Head of caudate nucleus (tissue), 42 donors: ENCODE measurements around the gene ZMIZ1.
"Not testable (repeated sequence)": the region's sequence is repeated elsewhere in the genome, so short reads cannot be mapped to it uniquely, and the experiment has no call there.

Experiments used
- DNase-seq, 42 donors: peaks; one replicate each; pipeline versions ENCODE4 v3.0.0 to v3.0.0-alpha.2; 2020 to 2021; ENCODE audit warnings: mixed read lengths in 7 of 42
- intact Hi-C: fragments of 100-400 bp; cut with DNase I; formaldehyde crosslinking; loops from one replicate; pipeline ENCODE4 v1.15.0; 2022

The ZMIZ1 gene

DNA sequence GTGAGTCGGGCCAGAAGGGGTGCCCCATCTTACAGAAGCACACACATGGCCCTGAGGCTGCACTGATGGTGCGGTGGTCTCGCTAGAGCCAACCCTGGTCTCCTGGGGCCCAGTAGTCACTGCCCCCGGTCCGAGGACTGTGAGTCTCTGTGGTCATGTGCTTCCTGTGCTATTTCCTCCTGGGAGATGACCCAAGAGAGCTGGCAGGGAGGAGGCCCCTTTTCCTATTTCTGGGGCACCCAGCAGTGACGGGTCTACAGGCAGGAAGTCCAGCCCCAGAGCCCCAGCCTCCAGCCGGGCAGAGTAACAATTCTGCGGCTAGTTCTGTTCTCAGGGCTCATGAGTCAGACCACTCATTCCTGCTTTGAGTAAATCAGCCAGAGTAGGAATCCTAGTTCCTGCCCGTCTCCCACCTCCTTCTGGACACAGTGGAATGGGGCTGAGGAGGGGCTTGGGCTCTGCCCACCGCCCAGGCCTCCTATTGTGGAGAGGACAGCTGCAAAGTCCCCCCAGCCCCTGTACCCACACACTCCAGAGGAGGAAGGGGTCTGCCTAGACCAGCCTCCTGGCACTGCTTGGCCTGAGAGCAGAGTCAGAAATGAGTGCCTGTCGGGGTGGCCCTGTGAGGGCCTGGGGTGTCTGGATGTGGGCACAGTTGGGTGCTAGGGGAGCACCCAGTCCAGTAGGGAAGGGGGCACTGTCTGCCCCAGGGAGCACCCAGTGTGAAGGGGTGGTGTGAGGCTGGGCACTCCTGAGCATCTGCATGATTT lies 198.0 kb downstream of the ZMIZ1 start:
- intact Hi-C loops = no loop called here
- DNase-seq = peak in 34 of 42 donors; percentile 41 to 91 (median 65)

DNA sequence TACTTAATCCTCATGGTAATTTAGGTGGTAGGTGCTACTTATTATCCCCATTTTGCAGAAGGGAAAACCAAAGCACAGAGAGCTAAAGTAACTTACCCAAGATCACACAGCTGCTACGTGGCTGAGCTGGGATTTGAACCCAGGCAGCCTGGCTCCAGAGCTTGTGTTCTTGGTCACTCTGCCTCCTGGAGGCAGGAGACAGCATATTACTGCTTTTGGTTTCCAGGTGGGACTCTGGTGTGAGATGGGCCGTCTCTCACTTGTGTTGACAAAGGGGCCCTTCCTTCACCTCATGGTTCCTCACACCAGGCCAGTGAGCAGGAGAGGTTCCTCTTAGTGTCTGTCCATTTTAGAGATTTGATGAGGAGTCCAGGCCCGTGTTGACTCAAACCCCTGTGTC lies 198.7 kb downstream of the ZMIZ1 start:
- intact Hi-C loops = no loop called here
- DNase-seq = no peak

DNA sequence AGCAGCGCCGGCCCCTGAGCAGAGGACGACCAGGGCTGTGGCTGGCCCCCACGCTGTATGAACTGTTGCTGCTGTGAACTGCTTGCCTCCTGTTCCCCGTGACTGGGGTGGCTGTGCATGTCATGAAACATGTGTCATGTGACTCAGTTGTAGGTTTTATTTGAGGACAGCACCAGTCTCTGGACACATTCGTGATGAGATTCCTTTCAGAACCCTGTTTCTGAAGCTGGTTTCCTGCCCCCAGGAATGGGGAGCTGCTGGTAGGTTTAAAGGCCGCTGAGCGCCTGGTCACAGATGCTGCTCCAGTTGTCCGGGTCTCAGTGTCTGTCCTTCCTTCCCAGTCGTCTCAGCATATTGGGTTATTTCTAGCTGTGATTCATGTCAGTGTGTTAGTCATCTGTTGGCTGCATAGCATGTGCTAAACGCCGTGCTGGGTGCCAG lies 199.4 kb downstream of the ZMIZ1 start:
- DNase-seq = peak in 1 of 42 donors; percentile 33
- intact Hi-C loops = no loop called here

DNA sequence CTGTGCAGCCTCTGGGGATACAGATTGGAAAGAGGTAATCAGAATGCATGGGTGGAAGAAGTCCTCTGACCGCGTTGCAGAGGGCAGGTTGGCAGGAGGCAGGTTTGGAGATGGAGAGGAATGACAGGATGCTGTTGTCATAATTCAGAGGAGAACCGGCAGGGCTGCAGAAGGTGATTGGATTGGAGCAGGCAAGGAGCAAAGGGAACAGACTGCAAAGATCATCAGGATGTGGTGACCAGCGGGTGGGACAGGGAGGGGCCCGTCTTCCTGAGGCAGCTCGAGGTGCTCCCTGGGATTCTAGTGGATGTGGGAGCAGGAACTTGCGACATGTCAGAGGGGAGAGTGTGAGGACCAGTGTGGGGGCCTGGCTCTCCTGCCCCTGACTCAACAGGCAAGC lies 200.0 kb downstream of the ZMIZ1 start:
- intact Hi-C loops = no loop called here
- DNase-seq = no peak

DNA sequence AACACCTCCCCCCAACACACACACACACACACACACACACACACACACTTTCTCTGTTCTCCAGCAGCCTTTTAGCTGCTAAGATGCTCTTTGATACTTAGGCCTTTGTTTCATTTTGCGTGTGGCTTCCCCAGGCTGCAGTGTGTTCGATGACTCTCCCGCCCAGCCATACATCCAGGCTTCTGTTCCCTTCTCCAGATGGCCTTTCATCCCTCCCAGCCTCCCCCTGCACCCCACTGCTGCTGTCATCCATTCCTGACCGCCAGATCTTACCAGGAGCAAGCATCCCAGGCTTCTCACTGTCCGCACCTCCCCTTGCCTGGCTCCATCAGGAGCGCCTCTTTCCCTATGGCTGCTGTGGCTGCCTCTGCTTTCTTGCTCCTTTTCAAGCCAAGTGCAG lies 200.7 kb downstream of the ZMIZ1 start:
- peak in 4 of 42 donors; percentile 37 to 68 (median 62) for DNase-seq
- intact Hi-C loops = no loop called here

DNA sequence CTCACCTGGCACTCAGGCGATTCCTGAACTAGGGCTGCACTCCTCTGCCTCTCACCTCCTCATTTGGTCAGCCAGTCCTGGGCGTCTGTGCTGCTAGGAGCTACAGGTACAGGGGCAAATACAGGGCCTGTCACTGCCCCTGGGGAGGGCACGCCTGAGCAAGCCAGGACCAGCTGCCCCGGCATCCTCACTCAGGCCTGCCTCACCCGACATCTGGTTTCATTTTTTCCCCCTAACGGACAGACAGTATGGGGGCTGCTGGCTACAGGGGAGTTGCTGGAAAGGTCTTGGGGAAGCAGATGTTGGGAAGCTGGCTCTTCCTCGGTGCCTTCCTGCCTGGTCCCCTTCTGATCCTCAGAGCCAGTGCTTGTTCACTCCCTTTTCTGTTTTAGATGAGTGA lies 201.2 kb downstream of the ZMIZ1 start:
- intact Hi-C loops = no loop called here
- no peak for DNase-seq

DNA sequence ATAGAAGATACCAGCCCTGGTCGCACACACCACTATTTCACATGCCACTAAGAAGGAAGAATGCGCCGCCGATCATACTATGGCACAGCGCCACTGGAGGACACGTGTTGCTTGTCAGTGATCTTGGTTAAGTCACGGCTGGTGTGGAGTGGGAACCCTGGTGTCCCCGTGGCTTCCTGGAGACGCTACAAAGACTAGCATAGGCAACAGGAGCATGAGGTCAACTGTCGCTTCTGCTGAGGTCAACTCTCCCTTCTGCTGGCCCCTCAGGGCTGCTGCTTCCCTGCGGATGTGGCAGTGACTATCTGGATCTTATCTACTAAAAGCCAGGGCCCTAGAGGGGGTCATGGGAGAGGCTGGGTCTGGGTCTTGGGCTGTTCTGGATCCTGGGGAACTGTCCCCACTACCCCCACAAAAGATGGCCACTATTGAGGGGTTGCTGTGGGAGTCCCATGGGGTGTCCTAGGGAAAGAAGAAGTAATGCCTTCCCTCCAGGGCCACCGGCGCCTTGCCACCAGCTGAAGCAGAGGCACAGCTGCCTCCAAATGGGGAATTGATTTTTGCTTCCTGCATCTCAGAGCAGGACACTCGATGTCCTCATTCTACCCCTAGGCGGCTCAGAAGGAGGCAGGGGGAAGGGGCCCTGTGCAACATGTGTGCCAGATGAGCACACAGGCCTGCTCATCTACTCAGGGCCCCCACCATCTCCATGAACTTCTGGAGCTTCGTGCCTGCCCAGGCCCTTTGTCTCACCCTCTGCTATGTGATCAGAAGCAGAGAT lies 201.9 kb downstream of the ZMIZ1 start:
- intact Hi-C loops = no loop called here
- DNase-seq = peak in 9 of 42 donors; percentile 21 to 79 (median 59)

DNA sequence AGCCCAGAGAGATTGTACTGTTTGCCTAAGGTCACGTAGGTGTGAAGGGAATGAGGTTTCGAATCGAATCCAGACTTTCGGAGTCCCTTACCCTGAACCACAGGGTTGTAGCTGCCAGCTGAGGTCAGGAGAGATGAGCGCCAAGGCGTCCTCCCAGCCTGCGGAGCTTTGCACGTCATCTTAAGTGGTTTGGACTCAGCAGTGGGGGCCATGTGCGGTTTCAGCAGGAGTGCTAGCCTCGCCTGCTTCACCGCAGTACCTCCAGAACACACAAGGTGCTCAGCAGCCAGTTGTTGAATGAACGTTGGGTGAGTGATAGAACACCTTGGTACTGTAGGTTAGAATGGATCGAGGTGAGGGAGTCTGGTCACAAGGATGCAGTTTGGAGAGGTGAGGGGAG lies 203.6 kb downstream of the ZMIZ1 start:
- intact Hi-C loops = no loop called here
- no peak for DNase-seq

DNA sequence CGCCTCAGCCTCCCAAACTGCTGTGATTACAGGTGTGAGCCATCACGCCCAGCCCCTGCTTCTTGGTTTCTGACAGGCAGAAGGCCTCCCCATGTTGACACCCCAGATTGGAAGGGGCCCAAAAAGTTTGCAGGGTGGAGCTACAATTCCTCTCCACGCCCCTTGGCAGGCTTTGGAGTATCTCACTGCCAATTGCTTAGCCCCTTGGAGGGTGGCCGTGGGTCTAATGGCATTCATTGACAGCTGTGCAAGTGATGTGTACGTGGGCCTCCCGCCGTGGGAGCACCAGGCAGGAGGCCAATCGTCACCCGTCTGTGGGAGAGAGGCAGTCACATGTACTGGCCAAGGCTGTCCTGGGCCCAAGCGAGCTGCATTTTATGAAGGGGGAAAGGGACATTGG lies 204.8 kb downstream of the ZMIZ1 start:
- intact Hi-C loops = loop anchor here (2.0 kb wide), 1 partner anchor 27 kb away; no protein-coding TSS in a partner anchor
- peak in 7 of 42 donors; percentile 21 to 70 (median 51) for DNase-seq

DNA sequence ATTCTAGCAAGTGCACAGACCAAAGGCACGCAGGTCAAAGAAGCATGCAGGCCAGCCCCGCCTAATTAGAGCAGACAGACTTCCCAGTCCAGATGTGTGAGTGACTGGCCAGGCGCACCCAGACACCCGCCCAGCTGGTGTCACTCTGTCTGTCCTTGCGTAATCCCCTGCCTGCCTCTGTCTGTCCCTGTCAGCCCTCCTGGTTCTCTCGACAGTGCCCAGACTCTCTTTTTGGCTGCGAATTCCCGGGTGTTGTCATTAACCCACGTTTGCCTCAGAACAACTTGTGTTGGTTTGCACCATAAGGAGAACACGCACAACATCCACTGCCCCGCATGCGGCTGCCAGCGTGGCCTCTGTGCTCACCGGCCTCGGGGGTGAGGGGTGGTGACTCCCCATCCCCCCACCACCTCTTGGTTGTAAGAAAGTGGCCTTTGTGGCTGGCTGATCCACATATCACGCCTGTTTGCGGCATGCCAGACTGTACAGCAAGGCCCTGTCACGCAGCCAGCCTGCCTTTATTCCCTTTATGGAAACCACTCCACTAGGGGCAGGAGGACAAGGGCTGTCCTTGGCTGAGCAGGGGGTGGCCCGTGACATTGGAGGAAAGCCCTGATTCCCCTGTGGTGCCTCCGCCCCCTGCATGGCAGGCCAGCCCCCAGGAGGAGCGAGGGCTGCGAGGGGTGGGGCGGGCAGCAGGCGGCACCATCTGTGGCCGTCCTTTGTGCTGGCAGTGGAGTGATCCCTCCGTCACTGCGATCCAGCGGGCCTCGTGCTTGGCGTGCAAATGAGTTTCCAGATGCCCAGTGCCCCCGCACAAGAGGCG lies 205.7 kb downstream of the ZMIZ1 start:
- peak; percentile 86 to 98 (median 94) for DNase-seq
- intact Hi-C loops = loop anchor here (2.0 kb wide), 1 partner anchor 28 kb away; no protein-coding TSS in a partner anchor

DNA sequence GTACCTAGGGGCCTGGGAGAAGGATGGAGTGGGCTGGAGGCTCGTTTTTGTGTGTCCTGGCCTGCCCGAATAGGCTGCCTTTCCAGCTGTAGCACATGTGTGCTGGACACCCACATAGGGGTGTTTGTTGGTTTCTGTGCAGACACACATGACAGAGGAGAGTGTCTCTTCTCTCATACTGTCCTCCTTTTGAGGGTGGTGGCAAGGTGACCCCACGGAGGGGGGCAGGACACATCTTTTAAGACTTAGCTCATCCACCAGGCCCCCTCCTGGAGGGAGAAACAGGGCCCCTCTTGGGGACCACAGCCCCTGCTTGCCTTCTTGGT lies 206.3 kb downstream of the ZMIZ1 start:
- intact Hi-C loops = loop anchor here (2.0 kb wide), 1 partner anchor 28 kb away; no protein-coding TSS in a partner anchor
- no peak for DNase-seq

DNA sequence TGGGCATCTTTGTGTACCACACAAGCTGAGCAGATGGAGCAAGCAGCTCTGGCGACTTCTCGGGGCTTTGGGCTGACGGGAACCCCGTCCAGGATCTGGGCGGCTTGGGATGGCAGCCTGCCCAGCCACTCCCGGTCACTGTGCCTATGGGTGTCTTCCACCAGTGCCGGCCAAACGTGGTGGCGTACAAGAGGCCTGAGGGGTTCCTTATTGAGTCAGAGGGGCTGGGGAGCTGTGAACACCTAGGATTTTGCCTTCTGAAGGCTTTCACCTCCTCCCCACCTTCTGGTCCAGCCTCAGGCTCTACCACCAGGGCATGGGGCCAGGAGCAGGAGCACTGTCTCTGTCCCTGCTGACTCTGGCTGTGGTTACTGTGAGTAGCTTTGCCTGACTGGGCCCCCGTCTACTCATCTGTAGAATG lies 206.7 kb downstream of the ZMIZ1 start:
- intact Hi-C loops = loop anchor here (2.0 kb wide), 1 partner anchor 29 kb away; no protein-coding TSS in a partner anchor
- DNase-seq = peak in 38 of 42 donors; percentile 45 to 82 (median 66)

DNA sequence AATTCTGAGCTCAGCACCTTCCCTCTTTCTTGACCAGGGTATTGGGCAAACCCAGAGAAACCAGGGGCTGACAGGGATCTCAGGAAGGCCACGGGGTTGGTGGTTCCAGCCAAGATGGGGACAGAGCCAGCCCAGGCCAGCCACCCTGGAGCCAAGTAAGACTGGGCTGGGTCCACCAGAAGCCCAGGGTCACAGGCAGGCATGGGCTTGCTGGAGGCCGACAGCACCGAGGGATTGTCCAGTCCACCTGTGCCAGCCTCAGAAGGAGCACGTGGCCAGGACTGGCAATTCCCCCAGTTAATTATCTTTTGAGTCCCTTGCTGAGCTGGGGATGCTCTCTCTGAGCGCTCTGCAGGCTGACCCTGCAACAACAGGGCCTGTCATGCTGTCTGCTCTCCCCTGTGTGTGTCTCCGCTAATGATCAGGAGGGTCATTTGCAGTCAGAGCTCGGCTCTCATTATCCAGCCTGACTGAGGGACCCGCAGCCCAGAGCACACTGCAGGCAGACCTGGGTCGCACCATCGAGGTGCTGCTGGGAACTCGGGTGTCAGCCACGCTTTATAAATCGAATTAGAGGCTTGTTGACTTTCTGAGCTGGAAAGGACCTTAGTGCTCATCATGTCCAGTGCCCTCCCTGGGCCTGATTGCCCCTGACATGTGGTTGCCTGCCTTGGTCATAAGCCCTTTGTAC lies 209.0 kb downstream of the ZMIZ1 start:
- peak in 23 of 42 donors; percentile 27 to 75 (median 62) for DNase-seq
- intact Hi-C loops = no loop called here

DNA sequence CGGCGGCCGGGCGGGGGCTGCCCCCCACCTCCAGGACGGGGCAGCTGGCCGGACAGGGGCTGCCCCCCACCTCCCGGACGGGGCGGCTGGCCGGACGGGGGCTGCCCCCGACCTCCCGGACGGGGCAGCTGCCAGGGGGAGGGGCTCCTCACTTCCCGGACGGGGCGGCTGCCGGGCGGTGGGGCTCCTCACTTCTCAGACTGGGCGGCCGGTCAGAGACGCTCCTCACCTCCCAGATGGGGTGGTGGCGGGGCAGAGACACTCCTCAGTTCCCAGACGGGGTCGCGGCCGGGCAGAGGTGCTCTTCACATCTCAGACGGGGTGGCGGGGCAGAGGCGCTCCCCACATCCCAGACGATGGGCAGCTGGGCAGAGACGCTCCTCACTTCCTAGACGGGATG lies 210.3 kb downstream of the ZMIZ1 start:
- DNase-seq, intact Hi-C loops: not testable (repeated sequence)

DNA sequence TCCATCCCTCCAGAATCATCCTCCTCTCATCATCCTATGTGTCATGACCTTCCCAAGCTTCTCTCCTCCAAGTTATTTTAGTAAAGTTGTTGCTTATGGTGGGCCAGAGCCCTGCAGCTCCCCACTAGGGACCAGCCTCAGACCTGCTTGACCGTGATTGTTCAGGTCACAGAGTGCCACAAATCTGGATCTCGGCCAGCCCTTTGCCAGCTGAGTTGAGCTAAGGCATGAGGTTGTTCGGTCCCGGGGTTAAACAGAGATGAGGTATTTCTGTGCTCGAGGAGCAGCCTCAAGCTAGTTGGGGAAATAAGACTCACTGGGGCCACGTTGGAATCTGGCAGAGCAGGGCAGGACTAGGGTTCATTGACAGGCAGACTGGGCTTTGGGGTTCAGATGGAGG lies 212.2 kb downstream of the ZMIZ1 start:
- intact Hi-C loops = no loop called here
- no peak for DNase-seq

DNA sequence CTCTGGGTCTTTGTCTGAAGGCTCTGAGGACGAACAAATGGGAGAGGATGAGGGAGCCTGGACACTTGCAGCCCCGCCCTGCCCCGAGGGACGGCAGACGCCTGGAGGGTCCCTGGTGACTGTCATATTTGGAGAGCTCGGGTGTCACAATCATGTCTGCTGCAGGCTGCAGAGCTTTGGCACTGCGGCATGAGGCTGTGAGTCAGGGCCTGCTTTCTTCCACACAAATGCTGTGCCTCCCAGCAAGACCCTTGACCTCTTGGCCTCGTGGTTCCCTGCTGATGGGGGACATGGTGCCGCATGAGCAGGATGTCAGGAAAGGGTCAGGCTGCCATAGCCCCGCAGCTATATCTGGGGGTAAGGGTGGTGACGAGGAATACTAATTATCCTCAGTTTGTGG lies 213.6 kb downstream of the ZMIZ1 start:
- no peak for DNase-seq
- intact Hi-C loops = no loop called here

DNA sequence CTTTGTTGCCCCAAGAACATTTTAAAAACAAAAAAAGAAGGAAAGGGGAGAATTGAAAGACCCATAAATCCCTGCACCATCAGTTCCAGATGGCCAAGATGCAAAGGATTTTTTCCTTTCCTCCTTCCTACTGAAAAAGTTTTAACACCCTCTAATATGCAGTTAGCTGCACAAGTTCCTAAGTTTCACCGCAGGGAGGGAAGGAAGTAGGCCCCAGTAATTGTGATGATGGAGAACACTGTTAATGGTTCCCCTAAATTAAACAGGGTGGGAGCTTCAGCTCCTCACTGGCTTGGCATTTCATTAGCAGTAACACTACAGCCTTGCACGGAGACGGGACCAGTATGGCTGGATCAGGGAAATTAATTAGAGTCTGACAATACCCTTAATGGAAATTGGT lies 214.8 kb downstream of the ZMIZ1 start:
- no peak for DNase-seq
- intact Hi-C loops = no loop called here

DNA sequence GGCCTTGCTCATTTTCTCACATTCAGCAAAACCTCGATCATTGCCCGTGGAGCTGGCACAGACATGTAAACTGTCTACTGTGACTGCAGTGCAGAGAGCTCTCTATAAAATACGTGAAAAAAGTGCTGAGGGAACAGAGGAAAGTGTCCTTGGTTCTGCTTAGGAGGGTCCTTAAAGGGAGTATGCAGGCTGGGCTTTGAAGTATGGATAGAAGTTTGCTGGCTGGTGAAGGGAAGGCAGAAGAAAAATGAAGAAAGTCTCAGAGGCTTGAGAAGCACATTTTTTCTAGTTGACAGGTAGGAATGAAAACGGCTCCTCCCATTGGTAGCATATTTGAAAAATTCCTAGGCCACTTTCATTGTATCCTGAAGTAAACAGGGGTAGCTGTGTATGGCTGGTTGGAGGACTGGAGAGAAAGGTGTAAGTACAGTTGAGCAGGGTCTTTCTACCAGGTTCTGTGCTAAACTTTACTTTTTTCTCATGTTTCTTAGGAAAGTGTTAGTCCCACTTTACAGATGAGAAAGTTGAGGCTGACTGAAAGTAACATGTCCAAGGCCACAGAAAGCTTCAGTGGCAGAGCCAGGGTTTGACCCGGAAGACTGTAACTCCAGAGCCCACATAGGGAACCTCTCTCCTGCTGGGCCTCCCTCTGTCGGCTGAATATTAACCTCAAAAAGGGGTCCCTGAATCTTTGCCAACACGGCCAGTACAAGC lies 215.5 kb downstream of the ZMIZ1 start:
- intact Hi-C loops = no loop called here
- no peak for DNase-seq
